Esophagus (tissue), 2 donors: ENCODE results near the gene SLIT3. TPM values are rescaled to one million over a fixed set of nuclear protein-coding genes. Genes with fewer than 3 reads are reported as not detected.
A peak's percentile ranks its signal among the peaks of the same experiment; 100 is the strongest.

Experiments used
- H3K27ac ChIP-seq, 2 donors: one replicate each; pipeline ENCODE4 v1.5.1; 2013; ENCODE audit warnings: low read depth in 2 of 2, mild to moderate bottlenecking in 2 of 2, inconsistent platforms in 1 of 2, low read length in 1 of 2, moderate library complexity in 1 of 2
- H3K27me3 ChIP-seq, 2 donors: one replicate each; pipeline ENCODE4 v1.6.1; 2013; ENCODE audit warnings: low read length in 2 of 2, control low read depth in 1 of 2, mild to moderate bottlenecking in 1 of 2; ENCODE audit not compliant: insufficient read depth in 2 of 2, control insufficient read depth in 1 of 2
- H3K36me3 ChIP-seq, 2 donors: one replicate each; pipeline ENCODE4 v1.6.1; 2013; ENCODE audit warnings: low read length in 1 of 2; ENCODE audit not compliant: control insufficient read depth in 2 of 2, insufficient read depth in 2 of 2
- H3K4me1 ChIP-seq, 2 donors: one replicate each; pipeline ENCODE4 v1.6.1; 2013; ENCODE audit warnings: low read length in 1 of 2; ENCODE audit not compliant: control insufficient read depth in 2 of 2, insufficient read depth in 2 of 2
- H3K4me3 ChIP-seq, 2 donors: one replicate each; pipeline ENCODE4 v1.5.1; 2013; ENCODE audit warnings: low read length in 2 of 2, mild to moderate bottlenecking in 2 of 2, low read depth in 1 of 2, moderate library complexity in 1 of 2
- H3K9me3 ChIP-seq, 2 donors: one replicate each; pipeline ENCODE4 v1.6.1; 2013; ENCODE audit warnings: mild to moderate bottlenecking in 2 of 2, low read depth in 1 of 2, low read length in 1 of 2, moderate library complexity in 1 of 2; ENCODE audit not compliant: control insufficient read depth in 2 of 2, insufficient read depth in 1 of 2
- WGBS, 2 donors: extraction: QIAGEN DNeasy Blood & Tissue Kit; methylation state at CpG; one replicate each; pipeline ENCODE4 v1.1.7; 2013; 5-methylcytosine and 5-hydroxymethylcytosine counted together
- polyA plus RNA-seq, 2 donors: library from polyadenylated mRNA; stranded (reverse); fragments of 200-250 nt; gene quantifications; one replicate each; pipeline ENCODE4 v1.2.3, GENCODE V29; 2013
- donor health status: healthy with polysubstance abuse.
- donor health status: Bipolar disorder and iron deficiency.

Gene SLIT3
- polyA plus RNA-seq, 2 donors = 0.53 to 2.0 TPM

GRCh38 chr5:169103586-169104181, 197.3 kb downstream of the SLIT3 start:
- 41 to 50% methylated on average over 11 of the region's 11 CpGs for WGBS, 2 donors
- H3K27ac ChIP-seq = no peak overlapping the region

DNA sequence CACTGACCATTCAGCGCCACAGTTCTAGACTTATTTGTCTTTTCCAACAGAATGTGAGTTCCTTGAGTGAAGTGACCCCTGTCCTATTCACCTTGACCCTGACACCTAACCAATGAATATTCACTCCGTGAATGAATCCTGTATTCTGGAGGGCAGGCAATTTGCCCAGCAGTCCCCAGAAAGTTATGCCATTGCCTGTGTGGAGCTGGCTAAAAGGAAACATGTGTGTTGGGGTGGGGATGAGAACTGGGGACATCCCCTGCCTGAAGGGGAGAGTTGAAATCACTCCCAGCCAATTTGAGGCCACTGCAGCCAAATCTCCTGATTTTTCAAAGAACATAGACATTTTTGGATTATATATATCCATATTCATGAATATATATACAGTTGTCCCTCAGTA, 199.0 kb downstream of the SLIT3 start:
- Histone ChIP-seq H3K4me3 (no peak overlapping the region), H3K9me3 (peaks cover 0 to 2% of the 10 kb centered on the region in 2 donors), H3K36me3 (no peaks in the 10 kb centered on the region), H3K4me1 (peaks cover 0 to 15% of the 10 kb centered on the region in 2 donors), H3K27me3 (no peaks in the 10 kb centered on the region), H3K27ac (no peak overlapping the region)
- WGBS, 2 donors = 81 to 86% methylated on average over 2 of the region's 2 CpGs

More at GRCh38 chr5:169103586-169104181, 197.3 kb downstream of the SLIT3 start:
- H3K9me3 ChIP-seq = peaks cover 0 to 2% of the 10 kb centered on the region in 2 donors
- H3K27me3 ChIP-seq = no peaks in the 10 kb centered on the region
- H3K4me3 ChIP-seq = no peak overlapping the region
- no peaks in the 10 kb centered on the region for H3K36me3 ChIP-seq
- H3K4me1 ChIP-seq = peaks cover 0 to 15% of the 10 kb centered on the region in 2 donors

DNA sequence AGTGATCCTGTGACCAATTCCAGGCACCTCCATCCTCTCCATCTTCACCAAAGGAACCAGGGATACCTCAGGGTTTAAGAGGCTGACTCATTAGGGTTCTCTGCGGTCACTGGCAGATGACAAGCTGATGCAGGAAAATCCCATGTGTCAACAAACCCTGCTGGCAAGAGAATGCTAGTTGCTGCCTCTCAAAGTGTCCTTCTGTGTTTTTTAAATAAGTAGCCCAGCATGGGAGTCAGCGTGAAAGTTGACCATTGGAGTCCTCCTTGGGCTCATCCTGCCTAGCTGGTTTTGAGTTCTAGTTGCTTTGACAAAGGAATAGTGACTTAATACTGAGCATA, 200.2 kb downstream of the SLIT3 start:
- no peaks in the 10 kb centered on the region for H3K27me3 ChIP-seq
- WGBS, 2 donors = 41 to 59% methylated on average over 2 of the region's 2 CpGs
- peaks cover 0 to 15% of the 10 kb centered on the region in 2 donors for H3K4me1 ChIP-seq
- H3K9me3 ChIP-seq = no peaks in the 10 kb centered on the region
- H3K27ac ChIP-seq = no peak overlapping the region
- no peak overlapping the region for H3K4me3 ChIP-seq
- no peaks in the 10 kb centered on the region for H3K36me3 ChIP-seq

- no peaks in the 10 kb centered on the region for H3K36me3 ChIP-seq
- no peak overlapping the region for H3K4me3 ChIP-seq
- WGBS, 2 donors = 48 to 60% methylated on average over 10 of the region's 10 CpGs
- H3K9me3 ChIP-seq = no peaks in the 10 kb centered on the region
- no peaks in the 10 kb centered on the region for H3K27me3 ChIP-seq
- no peak overlapping the region for H3K27ac ChIP-seq
- peaks cover 0 to 15% of the 10 kb centered on the region in 2 donors for H3K4me1 ChIP-seq
Measured at GRCh38 chr5:169099801-169100734, 200.9 kb downstream of the SLIT3 start.

- 85 to 90% methylated on average over 12 of the region's 12 CpGs for WGBS, 2 donors
- Histone ChIP-seq H3K4me3 (no peak overlapping the region), H3K36me3 (no peaks in the 10 kb centered on the region), H3K27me3 (no peaks in the 10 kb centered on the region), H3K4me1 (peaks cover 0 to 12% of the 10 kb centered on the region in 2 donors), H3K27ac (no peak overlapping the region), H3K9me3 (no peaks in the 10 kb centered on the region)
Measured at GRCh38 chr5:169098331-169099121, 202.4 kb downstream of the SLIT3 start.

- Histone ChIP-seq H3K36me3 (no peaks in the 10 kb centered on the region), H3K27me3 (no peaks in the 10 kb centered on the region), H3K27ac (peak overlapping the region in 1 of 2 donors; percentile 24), H3K4me1 (peaks cover 0 to 11% of the 10 kb centered on the region in 2 donors), H3K9me3 (no peaks in the 10 kb centered on the region), H3K4me3 (no peak overlapping the region)
- 54 to 59% methylated on average over 10 of the region's 10 CpGs for WGBS, 2 donors
Measured at GRCh38 chr5:169097374-169098326, 203.3 kb downstream of the SLIT3 start.

DNA sequence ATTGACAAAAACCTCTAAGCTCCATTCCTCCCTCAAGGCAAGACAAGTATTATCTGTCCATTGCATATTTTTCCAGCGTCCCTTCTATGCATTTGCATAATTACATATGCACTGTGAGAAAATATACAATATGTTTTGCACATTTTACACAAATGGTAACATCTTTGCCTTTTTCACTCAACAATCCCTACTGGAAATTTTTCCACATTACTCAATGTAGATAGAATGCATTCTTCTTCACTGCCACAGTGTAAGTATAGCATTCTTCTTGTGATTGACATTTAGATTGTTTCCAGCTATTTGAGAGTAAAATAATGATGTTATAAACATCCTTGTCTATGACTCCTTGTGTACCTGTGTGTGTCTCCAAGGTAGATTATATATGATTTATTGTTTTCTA, 205.0 kb downstream of the SLIT3 start:
- H3K27ac ChIP-seq = no peak overlapping the region
- no peaks in the 10 kb centered on the region for H3K36me3 ChIP-seq
- peaks cover 0 to 11% of the 10 kb centered on the region in 2 donors for H3K4me1 ChIP-seq
- WGBS, 2 donors = 64 to 78% methylated on average over 1 of the region's 1 CpG
- H3K4me3 ChIP-seq = no peak overlapping the region
- H3K9me3 ChIP-seq = no peaks in the 10 kb centered on the region
- H3K27me3 ChIP-seq = no peaks in the 10 kb centered on the region

DNA sequence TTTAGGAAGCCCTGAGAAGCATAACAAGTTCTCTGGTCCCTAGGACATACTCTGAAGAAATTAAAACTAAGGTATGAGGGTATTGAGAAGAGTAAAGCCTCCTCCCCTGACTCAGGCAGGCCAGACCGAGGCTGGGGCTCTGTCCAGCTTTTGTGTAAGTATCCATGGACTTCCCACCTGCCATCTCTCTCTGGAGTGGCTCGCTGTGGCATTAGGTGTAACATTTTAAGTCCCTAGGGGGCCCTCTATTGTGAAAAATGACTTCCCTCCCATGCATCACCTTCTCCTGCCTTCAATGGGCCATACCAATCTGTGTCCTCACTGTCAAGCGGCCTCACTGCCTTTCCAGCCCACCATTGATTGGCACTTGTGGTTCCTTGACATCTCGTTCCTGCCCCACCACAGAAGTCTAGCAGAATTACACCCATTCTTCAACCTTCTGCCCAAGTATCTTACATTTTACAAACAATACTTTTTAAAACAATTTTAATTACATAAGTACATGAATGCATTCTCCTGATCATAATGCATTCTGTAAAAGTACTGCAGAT, 205.5 kb downstream of the SLIT3 start:
- Histone ChIP-seq H3K9me3 (no peaks in the 10 kb centered on the region), H3K4me3 (no peak overlapping the region), H3K27me3 (no peaks in the 10 kb centered on the region), H3K36me3 (no peaks in the 10 kb centered on the region), H3K27ac (no peak overlapping the region), H3K4me1 (peaks cover 0 to 9% of the 10 kb centered on the region in 2 donors)
- WGBS, 2 donors = 76 to 82% methylated on average over 4 of the region's 4 CpGs
